ENCODE measurements around the gene FA2H.

DNA sequence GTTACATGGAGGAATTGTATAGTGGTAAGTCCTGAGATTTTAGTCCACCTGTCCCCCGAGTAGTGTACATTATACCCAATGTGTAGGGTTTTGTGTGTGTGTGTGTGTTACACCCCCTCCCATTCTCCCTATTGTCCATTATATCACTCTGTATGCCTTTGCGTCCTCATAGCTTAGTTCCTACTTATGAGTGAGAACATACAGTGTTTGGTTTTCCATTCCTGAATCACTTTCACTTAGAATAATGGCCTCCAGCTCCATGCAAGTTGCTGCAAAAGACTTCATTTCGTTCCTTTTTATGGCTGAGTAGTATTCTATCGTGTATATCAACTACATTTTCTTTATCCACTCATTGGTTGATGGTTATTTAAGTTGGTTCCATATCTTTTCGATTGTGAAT, 635 bp upstream of the FA2H start:
- TF ChIP-seq, protein P1, sequence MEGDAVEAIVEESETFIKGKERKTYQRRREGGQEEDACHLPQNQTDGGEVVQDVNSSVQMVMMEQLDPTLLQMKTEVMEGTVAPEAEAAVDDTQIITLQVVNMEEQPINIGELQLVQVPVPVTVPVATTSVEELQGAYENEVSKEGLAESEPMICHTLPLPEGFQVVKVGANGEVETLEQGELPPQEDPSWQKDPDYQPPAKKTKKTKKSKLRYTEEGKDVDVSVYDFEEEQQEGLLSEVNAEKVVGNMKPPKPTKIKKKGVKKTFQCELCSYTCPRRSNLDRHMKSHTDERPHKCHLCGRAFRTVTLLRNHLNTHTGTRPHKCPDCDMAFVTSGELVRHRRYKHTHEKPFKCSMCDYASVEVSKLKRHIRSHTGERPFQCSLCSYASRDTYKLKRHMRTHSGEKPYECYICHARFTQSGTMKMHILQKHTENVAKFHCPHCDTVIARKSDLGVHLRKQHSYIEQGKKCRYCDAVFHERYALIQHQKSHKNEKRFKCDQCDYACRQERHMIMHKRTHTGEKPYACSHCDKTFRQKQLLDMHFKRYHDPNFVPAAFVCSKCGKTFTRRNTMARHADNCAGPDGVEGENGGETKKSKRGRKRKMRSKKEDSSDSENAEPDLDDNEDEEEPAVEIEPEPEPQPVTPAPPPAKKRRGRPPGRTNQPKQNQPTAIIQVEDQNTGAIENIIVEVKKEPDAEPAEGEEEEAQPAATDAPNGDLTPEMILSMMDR (IDR thresholded peaks at IDR 0.05) = no peak
- TF ChIP-seq POLR2AphosphoS5 (IDR thresholded peaks at IDR 0.05) (no peak), EP300 (IDR thresholded peaks at IDR 0.05) (no peak), POLR2A (IDR thresholded peaks at IDR 0.05) (no peak)

Data from sigmoid colon (tissue), 4 donors.